Mucosa of descending colon (tissue), 3 donors: ENCODE data around the gene P2RY14. TPM values are rescaled to one million over a fixed set of nuclear protein-coding genes. Genes with fewer than 3 reads are reported as not detected.

ENCODE experiments used
- ATAC-seq: fragments of 200-7000 bp; cut with Tn5 transposase; one replicate; pipeline ENCODE4 v1.9.1; 2020; ENCODE audit warnings: mild to moderate bottlenecking, moderate library complexity
- DNase-seq, 3 donors: peaks; one replicate each; pipeline ENCODE4 v3.0.0-alpha.2; 2020
- H3K36me3 ChIP-seq: fragments of 200-600 bp; one replicate; pipeline ENCODE4 v1.8.0; 2021; ENCODE audit warnings: low read depth, mild to moderate bottlenecking
- H3K4me1 ChIP-seq: fragments of 200-600 bp; one replicate; pipeline ENCODE4 v1.8.0; 2021; ENCODE audit warnings: low read depth, mild to moderate bottlenecking
- H3K4me3 ChIP-seq: fragments of 200-600 bp; one replicate; pipeline ENCODE4 v1.8.0; 2021; ENCODE audit warnings: mild to moderate bottlenecking
- H3K9me3 ChIP-seq: fragments of 200-600 bp; one replicate; pipeline ENCODE4 v1.8.0; 2021; ENCODE audit warnings: mild to moderate bottlenecking
- CTCF ChIP-seq: fragments of 200-600 bp; IDR thresholded peaks from one replicate; pipeline ENCODE4 v1.8.0; 2022; ENCODE audit warnings: antibody characterized with exemption, mild to moderate bottlenecking
- intact Hi-C, 2 donors: fragments of 100-400 bp; cut with DNase I in 1 of 2; cut with micrococcal nuclease in 1 of 2; formaldehyde crosslinking; loops; one replicate each; pipeline versions ENCODE4 v1.11.0 to v1.11.1; 2022; cut with DNase I, micrococcal nuclease
- total RNA-seq, 3 donors: library from RNA; stranded (reverse); fragmentation: NEBNext Ultra II Directional in 2 of 3; extraction: Animal tissue kit (Norgen Biotek cat#: 25700) in 2 of 3; gene quantifications; one replicate each; pipeline versions ENCODE4 v1.2.1 to v1.2.4, GENCODE V29; 2021 to 2023
- donor health status: DM: no; HTN: no; CAD: no; lungs with moderate emphysema.
- donor health status: DM: no; HTN: no; CAD: no.
- donor health status: DM: no; HTN: yes; CAD: no.

P2RY14 gene
- total RNA-seq, 3 donors from 2014 or later: 3.9 to 18.2 (median 4.4) TPM

GRCh38 chr3:151197228-151197627, 81.1 kb downstream of the P2RY14 start:
- ATAC-seq: no peak
- Histone ChIP-seq H3K4me1 (no peaks in the 10 kb centered on the region), H3K4me3 (no peak overlapping the region), H3K36me3 (no peaks in the 10 kb centered on the region), H3K9me3 (no peaks in the 10 kb centered on the region)
- intact Hi-C loops: no loop called here
- no peak for TF ChIP-seq CTCF
- DNase-seq: no peak

GRCh38 chr3:151196434-151196833, 81.9 kb downstream of the P2RY14 start:
- DNase-seq: no peak
- no peak for TF ChIP-seq CTCF
- H3K4me1 ChIP-seq: no peaks in the 10 kb centered on the region
- no peak for ATAC-seq
- no peak overlapping the region for H3K4me3 ChIP-seq
- intact Hi-C loops: no loop called here
- no peaks in the 10 kb centered on the region for H3K9me3 ChIP-seq
- no peaks in the 10 kb centered on the region for H3K36me3 ChIP-seq

- DNase-seq (no peak), ATAC-seq (peak; percentile 25)
- intact Hi-C loops: no loop called here
- Histone ChIP-seq H3K4me1 (no peaks in the 10 kb centered on the region), H3K36me3 (no peaks in the 10 kb centered on the region), H3K9me3 (no peaks in the 10 kb centered on the region), H3K4me3 (no peak overlapping the region)
- TF ChIP-seq CTCF: no peak
These were observed 82.5 kb downstream of the P2RY14 start for GRCh38 chr3:151195826-151196225.

- ATAC-seq: no peak
- intact Hi-C loops: no loop called here
- no peak for DNase-seq
These were observed 85.8 kb downstream of the P2RY14 start for GRCh38 chr3:151192545-151192944.

GRCh38 chr3:151191095-151191494, 87.2 kb downstream of the P2RY14 start:
- Histone ChIP-seq H3K9me3 (no peaks in the 10 kb centered on the region), H3K36me3 (no peaks in the 10 kb centered on the region), H3K4me3 (no peak overlapping the region), H3K4me1 (no peaks in the 10 kb centered on the region)
- ATAC-seq (no peak), DNase-seq (no peak)
- intact Hi-C loops: no loop called here
- TF ChIP-seq CTCF: no peak

More at GRCh38 chr3:151192545-151192944, 85.8 kb downstream of the P2RY14 start:
- Histone ChIP-seq H3K9me3 (no peaks in the 10 kb centered on the region), H3K36me3 (no peaks in the 10 kb centered on the region), H3K4me3 (no peak overlapping the region), H3K4me1 (no peaks in the 10 kb centered on the region)
- no peak for TF ChIP-seq CTCF

- peak; percentile 63 for ATAC-seq
These were observed 95.1 kb downstream of the P2RY14 start for GRCh38 chr3:151183265-151183671.

More at GRCh38 chr3:151183265-151183671, 95.1 kb downstream of the P2RY14 start:
- no peaks in the 10 kb centered on the region for H3K36me3 ChIP-seq
- no peak for DNase-seq
- no peak for TF ChIP-seq CTCF
- peaks cover 9% of the 10 kb centered on the region for H3K4me1 ChIP-seq
- no peak overlapping the region for H3K4me3 ChIP-seq
- H3K9me3 ChIP-seq: no peaks in the 10 kb centered on the region
- intact Hi-C loops: no loop called here
